H9 (cell line): ENCODE measurements around the gene ITSN1. TPM values are rescaled to one million over a fixed set of nuclear protein-coding genes. Genes with fewer than 3 reads are reported as not detected.

ENCODE experiments used
- DNase-seq: peaks from one replicate; pipeline ENCODE4 v3.0.0-alpha.2; 2017
- H2AFZ ChIP-seq: one replicate; pipeline ENCODE4 v1.6.1; 2013; ENCODE audit warnings: mild to moderate bottlenecking, low read length, control low read depth, moderate library complexity
- H2AK5ac ChIP-seq: 2 replicates; pipeline ENCODE4 v1.6.1; 2013; ENCODE audit warnings: low read length, control low read depth, mixed read lengths; ENCODE audit not compliant: insufficient read length
- H2BK120ac ChIP-seq: one replicate; pipeline ENCODE4 v1.6.1; 2013; ENCODE audit warnings: low read depth, mild to moderate bottlenecking, low read length, control low read depth, inconsistent platforms; ENCODE audit not compliant: poor library complexity, severe bottlenecking
- H2BK12ac ChIP-seq: 2 replicates; pipeline ENCODE4 v1.6.1; 2013; ENCODE audit warnings: low read length, control low read depth, mixed read lengths, low read depth; ENCODE audit not compliant: insufficient read length
- H2BK15ac ChIP-seq: 2 replicates; pipeline ENCODE4 v1.6.1; 2013; ENCODE audit warnings: low read depth, low read length, control low read depth
- H2BK20ac ChIP-seq: one replicate; pipeline ENCODE4 v1.6.1; 2013; ENCODE audit warnings: low read depth, mild to moderate bottlenecking, low read length, control low read depth, inconsistent platforms; ENCODE audit not compliant: poor library complexity, severe bottlenecking
- H2BK5ac ChIP-seq: 2 replicates; pipeline ENCODE4 v1.6.1; 2013; ENCODE audit warnings: low read length, control low read depth, mixed read lengths; ENCODE audit not compliant: insufficient read length
- H3K14ac ChIP-seq: 2 replicates; pipeline ENCODE4 v1.6.1; 2013; ENCODE audit warnings: low read length, control low read depth; ENCODE audit not compliant: insufficient read depth
- H3K18ac ChIP-seq: 2 replicates; pipeline ENCODE4 v1.6.1; 2013; ENCODE audit warnings: low read depth, mild to moderate bottlenecking, mixed read lengths, low read length, control low read depth; ENCODE audit not compliant: insufficient read length
- H3K23ac ChIP-seq: 2 replicates; pipeline ENCODE4 v1.6.1; 2013; ENCODE audit warnings: low read length, control low read depth, mixed read lengths, low read depth; ENCODE audit not compliant: insufficient read length
- H3K23me2 ChIP-seq: 2 replicates; pipeline ENCODE4 v1.6.1; 2013; ENCODE audit warnings: low read depth, mild to moderate bottlenecking, mixed read lengths, low read length, control low read depth; ENCODE audit not compliant: insufficient read length, poor library complexity, severe bottlenecking
- H3K27ac ChIP-seq: 2 replicates; pipeline ENCODE4 v1.5.1; 2013; ENCODE audit warnings: low read length, control low read depth, mixed read lengths, low read depth; ENCODE audit not compliant: insufficient read length
- H3K27me3 ChIP-seq: 2 replicates; pipeline ENCODE4 v1.6.1; 2013; ENCODE audit warnings: low read length, control low read depth, inconsistent platforms; ENCODE audit not compliant: insufficient read depth
- H3K4ac ChIP-seq: 2 replicates; pipeline ENCODE4 v1.6.1; 2013; ENCODE audit warnings: low read depth, mild to moderate bottlenecking, control low read depth, inconsistent platforms, low read length, moderate library complexity
- H3K4me1 ChIP-seq: 2 replicates; pipeline ENCODE4 v1.6.1; 2013; ENCODE audit warnings: low read length, control low read depth, inconsistent platforms; ENCODE audit not compliant: insufficient read depth
- H3K4me2 ChIP-seq: 2 replicates; pipeline ENCODE4 v1.6.1; 2013; ENCODE audit warnings: low read length, control low read depth, mixed read lengths; ENCODE audit not compliant: insufficient read length, insufficient read depth
- H3K56ac ChIP-seq: 2 replicates; pipeline ENCODE4 v1.6.1; 2013; ENCODE audit warnings: low read depth, mild to moderate bottlenecking, mixed read lengths, low read length, control low read depth; ENCODE audit not compliant: insufficient read length
- H3K79me1 ChIP-seq: 2 replicates; pipeline ENCODE4 v1.6.1; 2013; ENCODE audit warnings: low read depth, mild to moderate bottlenecking, moderate library complexity, low read length, control low read depth, inconsistent platforms; ENCODE audit not compliant: insufficient read depth, poor library complexity, severe bottlenecking
- H3K79me2 ChIP-seq: 2 replicates; pipeline ENCODE4 v1.6.1; 2013; ENCODE audit warnings: low read length, control low read depth, inconsistent platforms; ENCODE audit not compliant: insufficient read depth
- H3K9ac ChIP-seq: 2 replicates; pipeline ENCODE4 v1.6.1; 2013; ENCODE audit warnings: low read length, control low read depth, mixed read lengths; ENCODE audit not compliant: insufficient read length; ENCODE audit errors: extremely low read depth
- H3K9me3 ChIP-seq: one replicate; pipeline ENCODE4 v1.6.1; 2013; ENCODE audit warnings: low read depth, low read length, inconsistent platforms; ENCODE audit not compliant: control insufficient read depth
- H3T11ph ChIP-seq: one replicate; pipeline ENCODE4 v1.6.1; 2013; ENCODE audit warnings: mild to moderate bottlenecking, low read length, control low read depth, inconsistent platforms
- H4K20me1 ChIP-seq: one replicate; pipeline ENCODE4 v1.6.1; 2013; ENCODE audit not compliant: control insufficient read depth, insufficient read length, insufficient read depth
- H4K5ac ChIP-seq: 2 replicates; pipeline ENCODE4 v1.6.1; 2013; ENCODE audit warnings: low read depth, mild to moderate bottlenecking, mixed read lengths, low read length, control low read depth; ENCODE audit not compliant: insufficient read length
- H4K8ac ChIP-seq: replicated peaks from 2 replicates; pipeline ENCODE4 v1.6.1; 2013; ENCODE audit warnings: low read length, control low read depth, mixed read lengths, low read depth; ENCODE audit not compliant: insufficient read length
- H4K91ac ChIP-seq: 2 replicates; pipeline ENCODE4 v1.6.1; 2013; ENCODE audit warnings: low read depth, mild to moderate bottlenecking, moderate library complexity, mixed read lengths, low read length, control low read depth; ENCODE audit not compliant: insufficient read length
- H3K27ac Mint-ChIP-seq, 3 experiments: 2 replicates in 2 of 3; 3 replicates in 1 of 3; pipeline ENCODE4 v1.8.0; 2020 to 2021; ENCODE audit warnings: mixed read lengths in 3 of 3, mild to moderate bottlenecking in 1 of 3, moderate library complexity in 1 of 3
- H3K27me3 Mint-ChIP-seq: 2 replicates; pipeline ENCODE4 v1.8.0; 2021; ENCODE audit warnings: low read depth, mild to moderate bottlenecking, moderate library complexity, mixed read lengths
- H3K36me3 Mint-ChIP-seq, 3 experiments: 2 replicates in 2 of 3; 3 replicates in 1 of 3; pipeline ENCODE4 v1.8.0; 2020 to 2021; ENCODE audit warnings: low read depth in 3 of 3, mixed read lengths in 3 of 3; ENCODE audit not compliant: insufficient read depth in 1 of 3
- H3K4me1 Mint-ChIP-seq, 2 experiments: 2 replicates each; pipeline ENCODE4 v1.8.0; 2020; ENCODE audit warnings: mixed read lengths in 2 of 2
- H3K4me3 Mint-ChIP-seq, 2 experiments: 2 replicates in 1 of 2; 3 replicates in 1 of 2; pipeline ENCODE4 v1.8.0; 2020 to 2021; ENCODE audit warnings: mild to moderate bottlenecking in 2 of 2, mixed read lengths in 2 of 2, moderate library complexity in 1 of 2
- H3K9me3 Mint-ChIP-seq, 2 experiments: 2 replicates in 1 of 2; 3 replicates in 1 of 2; pipeline ENCODE4 v1.8.0; 2020; ENCODE audit warnings: mild to moderate bottlenecking in 2 of 2, mixed read lengths in 2 of 2, moderate library complexity in 1 of 2
- CTCF ChIP-seq: fragments of 200-600 bp; sonication (generic); conservative IDR thresholded peaks from 3 replicates; pipeline ENCODE4 v1.8.0; 2021; ENCODE audit warnings: antibody characterized with exemption, mild to moderate bottlenecking
- WGBS: extraction: QIAGEN DNeasy Blood & Tissue Kit; methylation state at CpG from one replicate; pipeline ENCODE4 v1.1.7; 2013; ENCODE audit warnings: missing lambda C conversion rate, low lambda C conversion rate, mixed read lengths; ENCODE audit not compliant: insufficient read length; ENCODE audit errors: extremely low coverage; 5-methylcytosine and 5-hydroxymethylcytosine counted together
- total RNA-seq: library from RNA; stranded (reverse); gene quantifications from 2 replicates; pipeline ENCODE4 v1.2.1, GENCODE V29; 2021

The ITSN1 gene
- total RNA-seq, 1 experiment from 2014 or later: 94.2 TPM

- Mint-ChIP-seq H3K4me1 (peaks cover 24 to 30% of the 10 kb centered on the region in 2 experiments), H3K27ac (no peak overlapping the region), H3K4me3 (no peak overlapping the region), H3K9me3 (peaks cover 2 to 10% of the 10 kb centered on the region in 2 experiments; a peak in 2 of 5 replicates), H3K27me3 (peaks cover 3% of the 10 kb centered on the region), H3K36me3 (peaks cover 0 to 6% (median 4%) of the 10 kb centered on the region in 3 experiments; a peak in 3 of 7 replicates)
- H3K23me2 ChIP-seq: no peaks in the 10 kb centered on the region
- H3K4ac ChIP-seq: no peak overlapping the region
- no peaks in the 10 kb centered on the region for H3K27me3 ChIP-seq
- no peak overlapping the region for H3K9ac ChIP-seq
- no peak overlapping the region for H3K27ac ChIP-seq
- no peak overlapping the region for H3K23ac ChIP-seq
- H3K79me2 ChIP-seq: no peaks in the 10 kb centered on the region
- H2BK15ac ChIP-seq: no peak overlapping the region
- H4K5ac ChIP-seq: no peak overlapping the region
- no peak overlapping the region for H2BK12ac ChIP-seq
- H3T11ph ChIP-seq: no peak overlapping the region
- H3K18ac ChIP-seq: no peak overlapping the region
- H3K79me1 ChIP-seq: no peaks in the 10 kb centered on the region
- no peak overlapping the region for H3K56ac ChIP-seq
- no peak overlapping the region for H2BK120ac ChIP-seq
- no peaks in the 10 kb centered on the region for H3K9me3 ChIP-seq
- no peaks in the 10 kb centered on the region; the same call in none of the 2 replicates for H3K4me1 ChIP-seq
- no peak for TF ChIP-seq CTCF
- H3K14ac ChIP-seq: no peak overlapping the region
- no peak overlapping the region for H3K4me2 ChIP-seq
- no peak overlapping the region for H2BK5ac ChIP-seq
- no peak overlapping the region for H2BK20ac ChIP-seq
- no peak overlapping the region for H2AK5ac ChIP-seq
- no peak overlapping the region for H4K8ac ChIP-seq
- DNase-seq: no peak
- peaks cover 3% of the 10 kb centered on the region for H4K20me1 ChIP-seq
- H4K91ac ChIP-seq: no peak overlapping the region
- no peak overlapping the region for H2AFZ ChIP-seq
- WGBS: no CpG with 5 or more reads among the region's 5 CpGs
Measured at GRCh38 chr21:33897098-33897497, 254.8 kb downstream of the ITSN1 start.
